HFFc6 (cell line): ENCODE measurements around the gene MSI2. TPM values are rescaled to one million over a fixed set of nuclear protein-coding genes. Genes with fewer than 3 reads are reported as not detected.

Experiments
- DNase-seq: peaks from one replicate; pipeline ENCODE4 v3.0.0-alpha.2; 2018
- H3K27ac Mint-ChIP-seq: 2 replicates; pipeline ENCODE4 v1.8.0; 2020; ENCODE audit warnings: mild to moderate bottlenecking, mixed read lengths
- H3K27me3 Mint-ChIP-seq: 2 replicates; pipeline ENCODE4 v1.8.0; 2021; ENCODE audit warnings: mild to moderate bottlenecking, moderate library complexity, mixed read lengths; ENCODE audit not compliant: insufficient read depth
- H3K36me3 Mint-ChIP-seq: 2 replicates; pipeline ENCODE4 v1.8.0; 2021; ENCODE audit warnings: low read depth, mixed read lengths
- H3K4me1 Mint-ChIP-seq: 2 replicates; pipeline ENCODE4 v1.8.0; 2020; ENCODE audit warnings: low read depth, mixed read lengths
- H3K4me3 Mint-ChIP-seq: 2 replicates; pipeline ENCODE4 v1.8.0; 2020; ENCODE audit warnings: mild to moderate bottlenecking, moderate library complexity, mixed read lengths
- H3K9me3 Mint-ChIP-seq: 2 replicates; pipeline ENCODE4 v1.8.0; 2020; ENCODE audit warnings: mild to moderate bottlenecking, mixed read lengths
- CTCF ChIP-seq: fragments of 200-600 bp; sonication (generic); IDR thresholded peaks from 2 replicates; pipeline ENCODE4 v1.5.0; 2021; ENCODE audit warnings: antibody characterized with exemption, mild to moderate bottlenecking
- total RNA-seq, 6 experiments: library from RNA; stranded (reverse); fragmentation: NEBNext Ultra II Directional; extraction: Animal tissue kit (Norgen Biotek cat#: 25700); gene quantifications; 2 replicates in 1 of 6; 3 replicates in 5 of 6; pipeline ENCODE4 v1.2.3, GENCODE V29; 2021

The MSI2 gene
- total RNA-seq, 6 experiments from 2014 or later, result 53.5 to 71.7 (median 55.0) TPM

GRCh38 chr17:57389473-57389872 lies 133.2 kb downstream of the MSI2 start:
- no peaks in the 10 kb centered on the region for H3K4me1 Mint-ChIP-seq
- no peak overlapping the region for H3K4me3 Mint-ChIP-seq
- H3K9me3 Mint-ChIP-seq, result peaks cover 24% of the 10 kb centered on the region
- no peaks in the 10 kb centered on the region for H3K27me3 Mint-ChIP-seq
- no peak overlapping the region for H3K27ac Mint-ChIP-seq
- no peak for TF ChIP-seq CTCF
- DNase-seq, result no peak
- H3K36me3 Mint-ChIP-seq, result peaks cover 63% of the 10 kb centered on the region

GRCh38 chr17:57391076-57391825 lies 134.9 kb downstream of the MSI2 start:
- no peak for DNase-seq
- no peak for TF ChIP-seq CTCF
- no peak overlapping the region for H3K4me3 Mint-ChIP-seq
- H3K4me1 Mint-ChIP-seq, result 0 out of 2 replicates have a peak, but pooled peaks cover 5% of the 10 kb centered on the region
- H3K36me3 Mint-ChIP-seq, result peaks cover 52% of the 10 kb centered on the region
- H3K27ac Mint-ChIP-seq, result no peak overlapping the region
- H3K9me3 Mint-ChIP-seq, result peaks cover 24% of the 10 kb centered on the region
- no peaks in the 10 kb centered on the region for H3K27me3 Mint-ChIP-seq

GRCh38 chr17:57391857-57392471 lies 135.6 kb downstream of the MSI2 start:
- H3K9me3 Mint-ChIP-seq, result peaks cover 23% of the 10 kb centered on the region
- no peak overlapping the region for H3K27ac Mint-ChIP-seq
- no peaks in the 10 kb centered on the region for H3K27me3 Mint-ChIP-seq
- 0 out of 2 replicates have a peak, but pooled peaks cover 5% of the 10 kb centered on the region for H3K4me1 Mint-ChIP-seq
- no peak for TF ChIP-seq CTCF
- peaks cover 46% of the 10 kb centered on the region for H3K36me3 Mint-ChIP-seq
- H3K4me3 Mint-ChIP-seq, result no peak overlapping the region
- DNase-seq, result no peak

- no peak for DNase-seq
- no peak for TF ChIP-seq CTCF
- Mint-ChIP-seq H3K4me3 (no peak overlapping the region), H3K9me3 (peaks cover 12% of the 10 kb centered on the region; the same call in 1 of the 2 replicates), H3K36me3 (peaks cover 34% of the 10 kb centered on the region), H3K4me1 (0 out of 2 replicates have a peak, but pooled peaks cover 5% of the 10 kb centered on the region), H3K27me3 (no peaks in the 10 kb centered on the region), H3K27ac (no peak overlapping the region)
Measured at GRCh38 chr17:57393368-57393767, 137.0 kb downstream of the MSI2 start.

- no peak overlapping the region for H3K4me3 Mint-ChIP-seq
- no peak overlapping the region for H3K27ac Mint-ChIP-seq
- H3K27me3 Mint-ChIP-seq, result no peaks in the 10 kb centered on the region
- peaks cover 9% of the 10 kb centered on the region; the same call in 1 of the 2 replicates for H3K9me3 Mint-ChIP-seq
- H3K4me1 Mint-ChIP-seq, result 0 out of 2 replicates have a peak, but pooled peaks cover 5% of the 10 kb centered on the region
- no peak for DNase-seq
- TF ChIP-seq CTCF, result no peak
- peaks cover 27% of the 10 kb centered on the region for H3K36me3 Mint-ChIP-seq
Measured at GRCh38 chr17:57394375-57394774, 138.1 kb downstream of the MSI2 start.
